GM12891 (cell line): Measurements from ENCODE around the gene TRPV4.

ENCODE experiments used
- PAX5 ChIP-seq: IDR thresholded peaks from 2 replicates; pipeline ENCODE4 v1.6.1; 2011; ENCODE audit warnings: low read length, moderate library complexity, mild to moderate bottlenecking; ENCODE audit not compliant: insufficient read depth, severe bottlenecking
- POLR2A ChIP-seq: IDR thresholded peaks from 2 replicates; pipeline ENCODE4 v1.6.1; 2011; ENCODE audit warnings: low read depth, low read length, control low read depth
- POLR2AphosphoS5 ChIP-seq: IDR thresholded peaks from 2 replicates; pipeline ENCODE4 v1.6.1; 2011; ENCODE audit warnings: low read depth, low read length, control low read depth
- POU2F2 ChIP-seq: IDR thresholded peaks from 2 replicates; pipeline ENCODE4 v1.6.1; 2011; ENCODE audit warnings: low read depth, mild to moderate bottlenecking, control low read depth, low read length, moderate library complexity
- SPI1 ChIP-seq: IDR thresholded peaks from 2 replicates; pipeline ENCODE4 v1.6.1; 2011; ENCODE audit warnings: low read depth, low read length, control low read depth

GRCh38 chr12:109762071-109762672 is 71.0 kb downstream of the TRPV4 start:
- TF ChIP-seq POLR2A (no peak), POLR2AphosphoS5 (no peak), PAX5 (no peak), POU2F2 (no peak), SPI1 (no peak)
